ENCODE measurements around the gene VAC14. TPM values are rescaled to one million over a fixed set of nuclear protein-coding genes. Genes with fewer than 3 reads are reported as not detected.

VAC14 gene
- total RNA-seq, 1 experiment from 2014 or later = 49.9 TPM

DNA sequence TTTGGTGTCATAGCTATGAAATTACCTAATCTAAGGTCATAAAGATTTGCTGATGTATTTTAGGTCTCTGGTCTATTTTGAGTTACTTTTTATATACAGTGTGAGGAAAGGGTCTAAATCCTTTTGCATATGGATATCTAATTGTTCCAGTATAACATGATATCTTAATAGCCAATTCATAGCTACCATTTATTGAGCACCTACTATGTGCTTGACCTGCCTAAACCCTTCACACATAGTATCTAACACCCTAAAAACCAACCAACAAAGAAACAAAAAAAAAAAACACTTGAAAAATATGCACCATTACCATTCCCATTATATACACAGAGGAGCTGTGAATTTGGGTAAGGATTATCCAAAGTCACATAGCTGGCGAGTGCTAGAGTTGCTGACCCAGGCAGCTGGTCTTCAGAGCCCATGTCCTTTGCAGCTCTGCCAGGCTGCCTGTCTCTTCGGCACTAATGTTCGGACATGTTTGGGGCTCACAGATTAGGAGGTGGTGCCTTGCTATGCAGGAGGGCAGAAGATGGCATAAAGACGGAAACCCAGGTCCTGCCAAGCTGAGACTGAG lies 66.3 kb downstream of the VAC14 start:
- Histone ChIP-seq H3K4me2 (ENCODE audit: insufficient read depth, insufficient read length, low read length) (no peak overlapping the region), H2BK15ac (ENCODE audit: low read depth, low read length) (no peak overlapping the region), H3K4me1 (ENCODE audit: insufficient read depth, low read length) (peaks cover 6% of the 10 kb centered on the region; the same call in 1 of the 2 replicates), H3K14ac (ENCODE audit: insufficient read depth, low read length) (no peak overlapping the region; the same call in 1 of the 2 replicates), H2BK5ac (ENCODE audit: insufficient read length, low read length) (no peak overlapping the region), H3K27me3 (ENCODE audit: insufficient read depth, low read length) (no peaks in the 10 kb centered on the region), H3K23me2 (ENCODE audit: insufficient read length, low read depth, low read length, poor library complexity, severe bottlenecking) (no peaks in the 10 kb centered on the region), H3T11ph (ENCODE audit: low read length) (no peak overlapping the region), H3K4ac (ENCODE audit: low read depth, low read length) (no peak overlapping the region), H2AK5ac (ENCODE audit: insufficient read length, low read length) (no peak overlapping the region), H4K20me1 (ENCODE audit: control insufficient read depth, insufficient read depth, insufficient read length) (no peaks in the 10 kb centered on the region), H4K91ac (ENCODE audit: insufficient read length, low read depth, low read length) (no peak overlapping the region), H3K9me3 (ENCODE audit: control insufficient read depth, low read depth, low read length) (no peaks in the 10 kb centered on the region), H3K23ac (ENCODE audit: insufficient read length, low read depth, low read length) (no peak overlapping the region), H2AFZ (ENCODE audit: low read length) (no peak overlapping the region), H4K8ac (replicated peaks; ENCODE audit: insufficient read length, low read depth, low read length) (no peak overlapping the region), H3K27ac (ENCODE audit: insufficient read length, low read depth, low read length) (no peak overlapping the region), H3K79me2 (ENCODE audit: insufficient read depth, low read length) (no peaks in the 10 kb centered on the region), H2BK12ac (ENCODE audit: insufficient read length, low read depth, low read length) (no peak overlapping the region), H3K9ac (ENCODE audit: extremely low read depth, insufficient read length, low read length) (no peak overlapping the region), H2BK120ac (ENCODE audit: low read depth, low read length, poor library complexity, severe bottlenecking) (no peak overlapping the region), H4K5ac (ENCODE audit: insufficient read length, low read depth, low read length) (no peak overlapping the region), H3K56ac (ENCODE audit: insufficient read length, low read depth, low read length) (no peak overlapping the region), H3K79me1 (ENCODE audit: insufficient read depth, low read depth, low read length, poor library complexity, severe bottlenecking) (no peaks in the 10 kb centered on the region), H3K18ac (ENCODE audit: insufficient read length, low read depth, low read length) (no peak overlapping the region), H2BK20ac (ENCODE audit: low read depth, low read length, poor library complexity, severe bottlenecking) (no peak overlapping the region)
- Mint-ChIP-seq H3K36me3 (ENCODE audit: insufficient read depth in 1 of 3, low read depth in 3 of 3) (peaks cover 5 to 23% (median 18%) of the 10 kb centered on the region in 3 experiments), H3K27me3 (ENCODE audit: low read depth) (no peaks in the 10 kb centered on the region), H3K27ac (no peak overlapping the region; a peak in 2 of 7 replicates), H3K4me1 (peaks cover 28 to 34% of the 10 kb centered on the region in 2 experiments), H3K4me3 (no peak overlapping the region), H3K9me3 (no peaks in the 10 kb centered on the region)
- no peak for DNase-seq
- no CpG with 5 or more reads among the region's 4 CpGs for WGBS (ENCODE audit: extremely low coverage, insufficient read length, low lambda C conversion rate)
- TF ChIP-seq, protein P1, sequence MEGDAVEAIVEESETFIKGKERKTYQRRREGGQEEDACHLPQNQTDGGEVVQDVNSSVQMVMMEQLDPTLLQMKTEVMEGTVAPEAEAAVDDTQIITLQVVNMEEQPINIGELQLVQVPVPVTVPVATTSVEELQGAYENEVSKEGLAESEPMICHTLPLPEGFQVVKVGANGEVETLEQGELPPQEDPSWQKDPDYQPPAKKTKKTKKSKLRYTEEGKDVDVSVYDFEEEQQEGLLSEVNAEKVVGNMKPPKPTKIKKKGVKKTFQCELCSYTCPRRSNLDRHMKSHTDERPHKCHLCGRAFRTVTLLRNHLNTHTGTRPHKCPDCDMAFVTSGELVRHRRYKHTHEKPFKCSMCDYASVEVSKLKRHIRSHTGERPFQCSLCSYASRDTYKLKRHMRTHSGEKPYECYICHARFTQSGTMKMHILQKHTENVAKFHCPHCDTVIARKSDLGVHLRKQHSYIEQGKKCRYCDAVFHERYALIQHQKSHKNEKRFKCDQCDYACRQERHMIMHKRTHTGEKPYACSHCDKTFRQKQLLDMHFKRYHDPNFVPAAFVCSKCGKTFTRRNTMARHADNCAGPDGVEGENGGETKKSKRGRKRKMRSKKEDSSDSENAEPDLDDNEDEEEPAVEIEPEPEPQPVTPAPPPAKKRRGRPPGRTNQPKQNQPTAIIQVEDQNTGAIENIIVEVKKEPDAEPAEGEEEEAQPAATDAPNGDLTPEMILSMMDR (conservative IDR thresholded peaks at IDR 0.05) = no peak
